T-helper 1 cell treated with Interleukin-12 subunit alpha and Interleukin-12 subunit beta and Interleukin-4 antibody, amounts not matched to agents 30 μg/mL and 1 μg/mL, for 36 hours (primary cell): Measurements from ENCODE around the gene USP48.
"Not testable (repeated sequence)": the region's sequence is repeated elsewhere in the genome, so short reads cannot be mapped to it uniquely, and the experiment has no call there.

Experiments
- H3K27ac Mint-ChIP-seq: one replicate; pipeline ENCODE4 v1.8.0; 2021; ENCODE audit warnings: mild to moderate bottlenecking, mixed read lengths
- H3K27me3 Mint-ChIP-seq: one replicate; pipeline ENCODE4 v1.8.0; 2021; ENCODE audit warnings: low read depth, mixed read lengths
- H3K36me3 Mint-ChIP-seq: one replicate; pipeline ENCODE4 v1.8.0; 2021; ENCODE audit warnings: low read depth, mixed read lengths
- H3K4me1 Mint-ChIP-seq: one replicate; pipeline ENCODE4 v1.8.0; 2021; ENCODE audit warnings: low read depth, mixed read lengths
- H3K4me3 Mint-ChIP-seq: one replicate; pipeline ENCODE4 v1.8.0; 2021; ENCODE audit warnings: mild to moderate bottlenecking, moderate library complexity, mixed read lengths
- H3K9me3 Mint-ChIP-seq: one replicate; pipeline ENCODE4 v1.8.0; 2021; ENCODE audit warnings: mixed read lengths

The USP48 gene

DNA sequence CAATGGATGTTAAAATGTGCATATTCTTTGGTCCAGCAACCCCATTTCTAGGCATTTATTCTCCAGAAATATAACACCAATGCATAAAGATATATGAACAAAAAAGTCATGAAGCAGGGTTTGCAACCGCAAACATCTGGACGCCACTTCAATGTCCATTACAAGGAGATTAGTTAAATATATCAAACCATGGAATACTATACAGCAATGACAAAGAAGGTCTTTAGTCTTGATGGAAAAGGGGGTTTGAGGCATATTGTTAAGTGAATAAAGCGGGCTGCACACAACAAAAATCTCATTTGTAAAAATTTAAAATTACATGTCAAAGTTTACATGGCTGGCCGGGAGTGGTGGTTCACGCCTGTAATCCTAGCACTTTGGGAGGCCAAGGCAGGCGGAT, 145.4 kb downstream of the USP48 start:
- H3K4me3 Mint-ChIP-seq: no peak overlapping the region
- H3K36me3 Mint-ChIP-seq: no peaks in the 10 kb centered on the region
- H3K4me1 Mint-ChIP-seq: no peaks in the 10 kb centered on the region
- H3K27ac Mint-ChIP-seq: no peak overlapping the region
- no peaks in the 10 kb centered on the region for H3K9me3 Mint-ChIP-seq
- H3K27me3 Mint-ChIP-seq: no peaks in the 10 kb centered on the region

- Mint-ChIP-seq H3K27me3 (no peaks in the 10 kb centered on the region), H3K27ac (no peak overlapping the region), H3K4me1 (no peaks in the 10 kb centered on the region), H3K36me3 (no peaks in the 10 kb centered on the region), H3K9me3 (no peaks in the 10 kb centered on the region), H3K4me3 (no peak overlapping the region)
Measured at GRCh38 chr1:21636029-21636428, 146.9 kb downstream of the USP48 start.

GRCh38 chr1:21634806-21635535, 148.0 kb downstream of the USP48 start:
- no peak overlapping the region for H3K4me3 Mint-ChIP-seq
- H3K27ac Mint-ChIP-seq: no peak overlapping the region
- H3K4me1 Mint-ChIP-seq: no peaks in the 10 kb centered on the region
- no peaks in the 10 kb centered on the region for H3K36me3 Mint-ChIP-seq
- H3K27me3 Mint-ChIP-seq: peaks cover 2% of the 10 kb centered on the region
- H3K9me3 Mint-ChIP-seq: no peaks in the 10 kb centered on the region

- Mint-ChIP-seq H3K4me3 (no peak overlapping the region), H3K36me3 (no peaks in the 10 kb centered on the region), H3K27me3 (peaks cover 6% of the 10 kb centered on the region), H3K27ac (no peak overlapping the region), H3K4me1 (no peaks in the 10 kb centered on the region), H3K9me3 (no peaks in the 10 kb centered on the region)
Measured at GRCh38 chr1:21633992-21634805, 148.8 kb downstream of the USP48 start.

DNA sequence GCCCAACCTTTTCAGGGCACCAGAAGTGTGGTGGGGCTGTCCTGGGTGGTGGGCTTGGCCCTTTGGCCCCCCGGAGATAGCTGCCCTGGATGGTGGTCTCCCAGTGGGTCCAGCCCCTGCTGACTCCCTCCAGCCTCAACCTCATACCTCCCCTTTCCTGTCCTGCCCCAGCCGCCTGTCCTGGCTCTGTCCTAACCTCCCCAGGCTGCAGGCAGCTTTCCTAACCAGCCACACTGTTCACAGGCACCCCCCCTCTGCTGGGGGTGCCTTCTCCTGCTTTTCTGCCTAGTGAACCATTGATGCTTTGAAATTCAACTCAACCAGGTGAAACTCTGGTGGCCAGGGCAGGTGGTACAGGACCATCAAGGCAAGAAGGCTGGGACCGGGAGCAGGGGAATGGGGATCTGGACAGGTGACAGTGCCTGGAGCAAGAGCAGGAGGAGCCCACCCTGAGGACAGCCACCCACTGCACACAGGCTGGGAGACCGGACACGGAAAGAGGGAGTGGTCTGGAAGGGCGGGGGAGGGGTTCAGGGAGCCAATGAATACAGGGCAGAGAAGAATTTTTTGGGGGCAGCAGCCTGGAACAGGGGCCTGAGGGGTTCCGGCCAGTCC, 149.7 kb downstream of the USP48 start:
- Mint-ChIP-seq H3K4me3 (no peak overlapping the region), H3K36me3 (no peaks in the 10 kb centered on the region), H3K27me3 (peaks cover 6% of the 10 kb centered on the region)

DNA sequence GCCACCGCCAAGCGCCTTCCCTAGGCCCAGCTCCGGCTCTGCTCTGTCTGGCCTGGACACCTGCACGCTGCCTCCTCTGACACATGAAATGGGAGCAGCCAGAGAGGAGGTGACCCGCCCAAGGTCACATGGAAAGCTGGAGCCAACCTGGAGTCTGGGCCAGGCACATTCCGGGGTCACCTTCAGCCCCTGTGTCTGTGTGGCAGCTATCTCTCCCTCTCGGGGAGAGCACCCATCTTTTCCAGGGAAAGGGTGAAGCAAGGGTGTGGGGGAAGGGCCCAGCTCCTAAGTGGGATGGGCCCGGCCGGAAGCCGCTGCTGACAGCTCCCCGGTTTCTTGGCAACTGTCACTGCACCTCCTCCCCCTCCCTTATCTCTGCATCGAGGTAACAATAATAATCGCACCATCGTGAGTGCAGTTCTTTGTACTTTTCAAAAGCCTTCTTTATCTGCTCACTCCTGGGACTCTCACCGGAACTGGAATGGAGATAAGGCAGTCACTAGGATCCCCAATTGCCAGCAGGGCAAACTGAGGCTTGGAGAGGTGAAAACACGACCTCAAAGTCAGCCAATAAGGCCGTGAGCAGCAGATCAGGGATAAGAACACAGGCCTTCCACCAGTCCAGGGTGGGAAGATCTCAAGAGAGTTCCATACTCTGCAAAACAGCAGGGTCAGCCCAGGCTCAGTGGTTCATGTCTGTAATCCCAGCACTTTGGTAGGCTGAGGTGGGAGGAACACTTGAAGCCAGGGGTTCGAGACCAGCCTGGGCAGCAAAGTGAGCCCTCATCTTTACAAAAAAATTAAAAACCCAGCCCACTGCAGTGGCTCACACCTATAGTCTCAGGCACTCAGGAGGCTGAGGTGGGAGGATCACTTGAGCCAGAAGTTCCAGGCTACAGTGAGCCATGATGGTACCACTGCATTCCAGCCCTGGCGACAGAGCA, 150.7 kb downstream of the USP48 start:
- Mint-ChIP-seq H3K27ac (no peak overlapping the region), H3K36me3 (no peaks in the 10 kb centered on the region), H3K4me1 (no peaks in the 10 kb centered on the region), H3K27me3 (peaks cover 6% of the 10 kb centered on the region), H3K9me3 (no peaks in the 10 kb centered on the region), H3K4me3 (no peak overlapping the region)

More for the DNA sequence above, 149.7 kb downstream of the USP48 start:
- Mint-ChIP-seq H3K9me3 (no peaks in the 10 kb centered on the region), H3K4me1 (no peaks in the 10 kb centered on the region), H3K27ac (no peak overlapping the region)

DNA sequence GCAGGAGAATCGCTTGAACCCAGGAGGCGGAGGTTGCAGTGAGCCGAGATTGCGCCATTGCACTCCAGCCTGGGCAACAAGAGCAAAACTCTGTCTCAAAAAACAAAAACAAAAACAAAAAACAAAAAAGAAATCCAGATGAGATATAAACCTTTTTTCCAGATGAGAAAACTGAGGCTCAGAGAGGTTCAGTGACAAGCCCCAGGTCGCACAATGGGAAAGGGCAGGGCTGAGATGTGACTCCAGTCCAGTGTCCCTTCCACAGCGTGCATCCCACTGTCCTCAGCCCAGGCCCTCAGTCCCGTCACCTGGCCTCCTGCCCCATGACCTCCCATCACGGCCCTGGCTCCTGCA, 151.4 kb downstream of the USP48 start:
- not testable (repeated sequence) for H3K9me3 Mint-ChIP-seq, H3K36me3 Mint-ChIP-seq, H3K27ac Mint-ChIP-seq, H3K4me3 Mint-ChIP-seq, H3K4me1 Mint-ChIP-seq, H3K27me3 Mint-ChIP-seq

- Mint-ChIP-seq H3K9me3 (no peaks in the 10 kb centered on the region), H3K4me3 (no peak overlapping the region), H3K4me1 (no peaks in the 10 kb centered on the region), H3K27ac (no peak overlapping the region), H3K36me3 (no peaks in the 10 kb centered on the region), H3K27me3 (peaks cover 6% of the 10 kb centered on the region)
Measured at GRCh38 chr1:21630571-21631343, 152.2 kb downstream of the USP48 start.

- Mint-ChIP-seq H3K4me3 (no peak overlapping the region), H3K27ac (no peak overlapping the region), H3K27me3 (peaks cover 6% of the 10 kb centered on the region), H3K9me3 (no peaks in the 10 kb centered on the region), H3K36me3 (no peaks in the 10 kb centered on the region), H3K4me1 (no peaks in the 10 kb centered on the region)
Measured at GRCh38 chr1:21629971-21630370, 153.0 kb downstream of the USP48 start.

- H3K36me3 Mint-ChIP-seq: no peaks in the 10 kb centered on the region
- no peak overlapping the region for H3K27ac Mint-ChIP-seq
- H3K4me3 Mint-ChIP-seq: no peak overlapping the region
- no peaks in the 10 kb centered on the region for H3K4me1 Mint-ChIP-seq
- H3K9me3 Mint-ChIP-seq: no peaks in the 10 kb centered on the region
- peaks cover 6% of the 10 kb centered on the region for H3K27me3 Mint-ChIP-seq
Measured at GRCh38 chr1:21628798-21629393, 154.1 kb downstream of the USP48 start.
